ENCODE data around the gene PLEKHH3. TPM values are rescaled to one million over a fixed set of nuclear protein-coding genes. Genes with fewer than 3 reads are reported as not detected.

Gene PLEKHH3
- total RNA-seq (1 to 10 TPM; 4.2 to 8.5 TPM), polyA plus RNA-seq (10 to 100 TPM in 1 of 2 donors, 1 to 10 TPM in 1; 7.4 to 10.3 TPM)

- no peaks in the 10 kb centered on the region for H3K27me3 ChIP-seq (ENCODE audit: control insufficient read depth in 4 of 4, insufficient read depth in 4 of 4, low read length in 3 of 4)
Measured at GRCh38 chr17:42676424-42677011, at the start of gene PLEKHH3. TSS of gene PLEKHH3 (minus strand) at chr17:42676994. CDS start at chr17:42676563, 431 bp downstream.

GRCh38 chr17:42725143-42725542 is 48.3 kb upstream of the PLEKHH3 start:
- DNase-seq (ENCODE audit: low spot score), result no peak
- Histone ChIP-seq H3K9me3 (ENCODE audit: control insufficient read depth in 4 of 4, low read length in 3 of 4) (no peaks in the 10 kb centered on the region), H3K9ac (ENCODE audit: low read depth in 1 of 2, low read length in 2 of 2) (no peak overlapping the region), H3K4me1 (ENCODE audit: control insufficient read depth in 4 of 4, insufficient read depth in 4 of 4, low read length in 3 of 4) (no peaks in the 10 kb centered on the region), H3K4me3 (ENCODE audit: low read depth in 1 of 3, low read length in 3 of 3) (no peak overlapping the region), H3K27me3 (ENCODE audit: control insufficient read depth in 4 of 4, insufficient read depth in 4 of 4, low read length in 3 of 4) (no peaks in the 10 kb centered on the region), H3K27ac (ENCODE audit: low read depth in 1 of 2, low read length in 2 of 2) (no peak overlapping the region), H3K36me3 (ENCODE audit: control insufficient read depth in 4 of 4, insufficient read depth in 3 of 4, low read depth in 1 of 4, low read length in 3 of 4) (peaks cover 0 to 55% (median 27%) of the 10 kb centered on the region in 4 donors)
- 98% methylated on average over 6 of the region's 6 CpGs for WGBS
- TF ChIP-seq SP1 (IDR thresholded peaks at IDR 0.05) (no peak), YY1 (IDR thresholded peaks at IDR 0.05) (no peak), JUND (IDR thresholded peaks at IDR 0.05) (no peak), MAX (IDR thresholded peaks at IDR 0.05) (no peak), ZBTB33 (IDR thresholded peaks at IDR 0.05) (no peak), TAF1 (conservative IDR thresholded peaks at IDR 0.05) (no peak)
- TF ChIP-seq, protein P1, sequence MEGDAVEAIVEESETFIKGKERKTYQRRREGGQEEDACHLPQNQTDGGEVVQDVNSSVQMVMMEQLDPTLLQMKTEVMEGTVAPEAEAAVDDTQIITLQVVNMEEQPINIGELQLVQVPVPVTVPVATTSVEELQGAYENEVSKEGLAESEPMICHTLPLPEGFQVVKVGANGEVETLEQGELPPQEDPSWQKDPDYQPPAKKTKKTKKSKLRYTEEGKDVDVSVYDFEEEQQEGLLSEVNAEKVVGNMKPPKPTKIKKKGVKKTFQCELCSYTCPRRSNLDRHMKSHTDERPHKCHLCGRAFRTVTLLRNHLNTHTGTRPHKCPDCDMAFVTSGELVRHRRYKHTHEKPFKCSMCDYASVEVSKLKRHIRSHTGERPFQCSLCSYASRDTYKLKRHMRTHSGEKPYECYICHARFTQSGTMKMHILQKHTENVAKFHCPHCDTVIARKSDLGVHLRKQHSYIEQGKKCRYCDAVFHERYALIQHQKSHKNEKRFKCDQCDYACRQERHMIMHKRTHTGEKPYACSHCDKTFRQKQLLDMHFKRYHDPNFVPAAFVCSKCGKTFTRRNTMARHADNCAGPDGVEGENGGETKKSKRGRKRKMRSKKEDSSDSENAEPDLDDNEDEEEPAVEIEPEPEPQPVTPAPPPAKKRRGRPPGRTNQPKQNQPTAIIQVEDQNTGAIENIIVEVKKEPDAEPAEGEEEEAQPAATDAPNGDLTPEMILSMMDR (IDR thresholded peaks at IDR 0.05; ENCODE audit: low read depth, low read length, missing input control), result no peak

More at GRCh38 chr17:42676424-42677011, at the start of gene PLEKHH3:
- Histone ChIP-seq H3K4me1 (ENCODE audit: control insufficient read depth in 4 of 4, insufficient read depth in 4 of 4, low read length in 3 of 4) (peaks cover 16 to 61% (median 33%) of the 10 kb centered on the region in 4 donors), H3K4me3 (ENCODE audit: low read depth in 1 of 3, low read length in 3 of 3) (peak within 1 kb of the TSS; percentile 71 to 87 (median 79)), H3K27ac (ENCODE audit: low read depth in 1 of 2, low read length in 2 of 2) (peak within 1 kb of the TSS; percentile 76 to 89), H3K9me3 (ENCODE audit: control insufficient read depth in 4 of 4, low read length in 3 of 4) (no peaks in the 10 kb centered on the region), H3K36me3 (ENCODE audit: control insufficient read depth in 4 of 4, insufficient read depth in 3 of 4, low read depth in 1 of 4, low read length in 3 of 4) (peaks cover 4 to 11% (median 6%) of the 10 kb centered on the region in 4 donors), H3K9ac (ENCODE audit: low read depth in 1 of 2, low read length in 2 of 2) (peak within 1 kb of the TSS; percentile 74 to 81)
- peak in 1 of 2 donors; percentile 23 for TF ChIP-seq HNF4A (conservative IDR thresholded peaks at IDR 0.05)
- no peak for TF ChIP-seq FOXA1 (IDR thresholded peaks at IDR 0.05)
- WGBS, result under 1% methylated on average over 51 of the region's 51 CpGs
- no peak for DNase-seq (ENCODE audit: low spot score)

DNA sequence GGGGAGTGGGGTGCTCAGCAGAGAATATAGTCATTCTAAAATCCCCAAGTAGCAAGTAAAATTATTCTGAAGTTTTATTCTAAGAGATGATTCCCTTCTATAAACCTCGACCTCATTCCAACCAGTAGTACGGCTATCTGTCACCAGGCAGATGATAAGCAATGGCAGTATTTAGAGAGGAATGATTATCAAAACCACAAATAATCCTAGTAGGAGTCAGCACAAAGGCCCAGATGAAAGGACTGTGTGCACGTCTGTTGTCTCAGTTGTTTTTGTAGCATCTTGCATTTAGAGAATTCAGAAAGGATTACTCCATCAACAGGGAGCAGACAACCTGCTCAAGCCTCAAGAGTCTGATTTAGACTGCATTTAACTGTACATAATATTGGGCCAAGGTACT is 46.8 kb upstream of the PLEKHH3 start:
- Histone ChIP-seq H3K9me3 (ENCODE audit: control insufficient read depth in 4 of 4, low read length in 3 of 4) (no peaks in the 10 kb centered on the region), H3K4me3 (ENCODE audit: low read depth in 1 of 3, low read length in 3 of 3) (no peak overlapping the region), H3K9ac (ENCODE audit: low read depth in 1 of 2, low read length in 2 of 2) (no peak overlapping the region), H3K36me3 (ENCODE audit: control insufficient read depth in 4 of 4, insufficient read depth in 3 of 4, low read depth in 1 of 4, low read length in 3 of 4) (peaks cover 0 to 57% (median 33%) of the 10 kb centered on the region in 4 donors), H3K27ac (ENCODE audit: low read depth in 1 of 2, low read length in 2 of 2) (no peak overlapping the region), H3K4me1 (ENCODE audit: control insufficient read depth in 4 of 4, insufficient read depth in 4 of 4, low read length in 3 of 4) (no peaks in the 10 kb centered on the region), H3K27me3 (ENCODE audit: control insufficient read depth in 4 of 4, insufficient read depth in 4 of 4, low read length in 3 of 4) (no peaks in the 10 kb centered on the region)
- no peak for DNase-seq (ENCODE audit: low spot score)
- TF ChIP-seq ZBTB33 (IDR thresholded peaks at IDR 0.05) (no peak), HNF4A (conservative IDR thresholded peaks at IDR 0.05) (no peak)
- TF ChIP-seq, protein P1 (IDR thresholded peaks at IDR 0.05; ENCODE audit: low read depth, low read length, missing input control), result no peak
- 86% methylated on average over 3 of the region's 3 CpGs for WGBS
